ENCODE measurements around the gene BRD1.
A peak's percentile ranks its signal among the peaks of the same experiment; 100 is the strongest.

Gene BRD1

DNA sequence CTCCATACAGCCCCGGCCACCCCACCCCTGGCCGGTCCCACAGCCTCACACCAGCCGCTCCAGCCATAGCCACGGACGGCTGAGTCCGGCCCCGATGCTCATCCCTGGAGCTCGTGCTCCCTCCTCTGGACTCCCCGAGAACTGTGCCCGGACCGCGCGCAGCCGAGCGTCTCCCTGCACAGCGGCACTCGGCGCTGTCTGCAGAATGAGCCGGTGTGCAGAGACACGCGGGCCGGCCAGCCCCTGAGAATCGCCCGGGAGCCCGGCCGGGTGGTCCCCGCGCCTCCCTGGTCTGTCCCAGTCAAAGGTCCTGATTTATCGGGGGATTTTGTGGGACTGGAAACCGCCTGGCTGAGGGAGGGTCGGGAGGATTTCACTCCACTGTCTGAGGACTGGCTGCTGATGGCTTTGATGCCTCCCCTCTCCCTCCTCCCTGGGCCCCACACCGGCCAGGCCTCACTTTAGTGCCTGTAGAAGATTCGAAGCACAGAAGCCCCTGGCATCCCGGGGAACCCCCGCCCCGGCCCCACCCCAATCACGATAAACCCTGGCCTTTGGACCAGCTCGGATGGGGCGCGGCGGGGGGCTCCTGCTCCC is 102.7 kb downstream of the BRD1 start:
- peak; percentile 13 for DNase-seq

DNA sequence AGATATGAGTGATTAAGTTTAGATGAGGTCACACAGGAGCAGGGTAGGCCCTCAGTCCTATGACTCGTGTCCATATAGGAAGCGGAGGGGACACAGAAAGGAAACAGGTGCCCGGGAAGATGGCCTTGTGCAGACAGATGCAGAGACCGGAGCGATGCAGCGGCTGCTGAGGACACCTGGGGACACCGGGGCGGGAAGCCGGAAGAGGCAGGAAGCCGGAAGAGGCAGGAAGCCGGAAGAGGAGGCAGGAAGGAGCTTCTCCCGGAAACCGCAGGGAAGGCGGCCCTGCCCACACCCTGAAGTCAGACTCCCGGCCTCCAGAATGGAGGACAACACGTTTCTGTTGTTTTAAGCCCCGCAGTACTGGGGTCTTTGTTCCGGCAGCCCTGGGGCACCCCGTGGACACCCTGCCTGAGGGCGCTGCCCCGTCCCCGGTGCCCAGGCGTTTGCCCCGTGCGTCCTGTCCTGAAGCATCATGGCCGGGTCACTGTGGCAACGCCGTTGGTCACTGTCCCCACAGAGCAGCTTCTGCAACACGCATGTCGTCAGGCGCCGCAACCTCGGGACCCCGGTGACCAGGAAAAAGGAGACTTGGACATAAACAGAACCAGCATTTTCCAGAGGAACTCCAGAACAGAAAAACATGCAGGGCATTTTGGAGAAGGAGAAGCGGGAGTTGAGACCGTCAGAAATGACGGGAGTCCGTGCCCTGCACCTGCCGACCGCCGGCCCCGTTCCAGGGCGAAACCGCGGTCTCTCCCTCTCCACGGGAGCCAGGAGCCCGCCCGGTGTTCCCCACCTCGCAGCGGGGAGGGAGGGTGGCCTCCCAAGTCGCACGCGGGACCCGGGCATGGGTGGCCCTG is 103.4 kb downstream of the BRD1 start:
- DNase-seq, result no peak

DNA sequence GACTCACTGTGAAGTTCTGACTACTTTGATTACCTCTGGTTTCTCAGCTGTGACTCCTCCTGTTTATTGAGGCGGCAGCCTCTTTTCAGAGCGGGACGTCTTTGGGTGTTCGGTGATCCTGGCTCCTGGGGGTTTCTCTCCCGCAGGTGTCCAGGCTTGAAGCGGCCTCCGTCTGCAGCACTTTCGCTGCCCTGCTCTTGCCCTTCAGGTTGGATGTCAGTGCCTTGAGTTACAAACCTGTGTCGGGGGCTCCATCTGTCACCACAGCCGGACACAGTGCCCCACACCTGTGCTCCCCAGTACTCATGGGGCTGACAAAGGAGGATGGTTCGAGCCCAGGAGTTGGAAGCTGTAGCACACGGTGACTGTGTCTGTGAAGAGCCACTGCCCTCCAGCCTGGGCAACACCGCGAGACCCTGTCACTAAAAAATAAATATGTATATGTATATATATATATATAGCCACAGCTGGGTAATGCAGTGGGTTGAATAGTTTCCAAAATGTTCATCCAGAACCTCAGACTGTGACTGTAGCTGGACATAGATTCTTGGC is 104.1 kb downstream of the BRD1 start:
- DNase-seq, result no peak
